RWPE2 (cell line): ENCODE data around the gene KIAA1549.

Experiments
- ATAC-seq: fragments of 200-7000 bp; cut with Tn5 transposase; 3 replicates; pipeline ENCODE4 v1.9.1; 2021; ENCODE audit warnings: low read depth
- DNase-seq: peaks from one replicate; pipeline ENCODE4 v3.0.0-alpha.2; 2020; ENCODE audit warnings: low spot score
- H3K27ac ChIP-seq: fragments of 450-650 bp; 2 replicates; pipeline ENCODE4 v1.5.1; 2017; ENCODE audit warnings: mild to moderate bottlenecking; ENCODE audit not compliant: poor library complexity, severe bottlenecking
- H3K27me3 ChIP-seq: fragments of 250-450 bp; sonication (Bioruptor Pico); 2 replicates; pipeline ENCODE4 v1.5.1; 2021; ENCODE audit warnings: mild to moderate bottlenecking, moderate library complexity; ENCODE audit not compliant: insufficient read depth, poor library complexity, severe bottlenecking
- H3K36me3 ChIP-seq: fragments of 250-450 bp; sonication (Bioruptor Pico); 2 replicates; pipeline ENCODE4 v1.5.1; 2020; ENCODE audit warnings: low read depth, mild to moderate bottlenecking, moderate library complexity
- H3K4me1 ChIP-seq: fragments of 250-450 bp; sonication (Bioruptor Pico); 2 replicates; pipeline ENCODE4 v1.5.1; 2021; ENCODE audit warnings: mild to moderate bottlenecking, moderate library complexity; ENCODE audit not compliant: insufficient read depth, poor library complexity, severe bottlenecking
- H3K4me3 ChIP-seq: fragments of 250-450 bp; sonication (Bioruptor Pico); 2 replicates; pipeline ENCODE4 v1.5.1; 2021; ENCODE audit warnings: mild to moderate bottlenecking, moderate library complexity; ENCODE audit not compliant: severe bottlenecking
- H3K9me3 ChIP-seq: fragments of 250-450 bp; sonication (Bioruptor Pico); 2 replicates; pipeline ENCODE4 v1.5.1; 2021; ENCODE audit warnings: mild to moderate bottlenecking, moderate library complexity; ENCODE audit not compliant: severe bottlenecking
- TF ChIP-seq, protein P1 (sequence below): fragments of 450-650 bp; IDR thresholded peaks from one replicate; pipeline ENCODE4 v1.5.1; 2017; ENCODE audit warnings: mild to moderate bottlenecking, moderate library complexity; ENCODE audit not compliant: poor library complexity, severe bottlenecking

The KIAA1549 gene

DNA sequence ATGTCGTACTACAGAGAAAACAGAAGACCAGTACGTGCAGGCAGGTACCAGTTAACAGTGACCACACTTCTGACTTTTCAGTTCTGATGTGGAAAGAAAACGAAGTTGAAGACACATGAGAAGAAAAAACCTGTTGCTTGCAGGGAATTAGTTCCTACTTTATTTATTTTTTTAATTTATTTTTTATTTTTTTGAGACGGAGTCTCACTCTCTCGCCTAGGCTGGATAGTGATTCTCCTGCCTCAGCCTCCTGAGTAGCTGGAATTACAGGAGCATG, 109.4 kb downstream of the KIAA1549 start:
- Histone ChIP-seq H3K36me3 (no peaks in the 10 kb centered on the region), H3K27me3 (no peaks in the 10 kb centered on the region), H3K9me3 (no peaks in the 10 kb centered on the region), H3K4me3 (no peak overlapping the region), H3K4me1 (peaks cover 16% of the 10 kb centered on the region), H3K27ac (no peak overlapping the region)
- ATAC-seq (no peak), DNase-seq (no peak)
- TF ChIP-seq, protein P1, sequence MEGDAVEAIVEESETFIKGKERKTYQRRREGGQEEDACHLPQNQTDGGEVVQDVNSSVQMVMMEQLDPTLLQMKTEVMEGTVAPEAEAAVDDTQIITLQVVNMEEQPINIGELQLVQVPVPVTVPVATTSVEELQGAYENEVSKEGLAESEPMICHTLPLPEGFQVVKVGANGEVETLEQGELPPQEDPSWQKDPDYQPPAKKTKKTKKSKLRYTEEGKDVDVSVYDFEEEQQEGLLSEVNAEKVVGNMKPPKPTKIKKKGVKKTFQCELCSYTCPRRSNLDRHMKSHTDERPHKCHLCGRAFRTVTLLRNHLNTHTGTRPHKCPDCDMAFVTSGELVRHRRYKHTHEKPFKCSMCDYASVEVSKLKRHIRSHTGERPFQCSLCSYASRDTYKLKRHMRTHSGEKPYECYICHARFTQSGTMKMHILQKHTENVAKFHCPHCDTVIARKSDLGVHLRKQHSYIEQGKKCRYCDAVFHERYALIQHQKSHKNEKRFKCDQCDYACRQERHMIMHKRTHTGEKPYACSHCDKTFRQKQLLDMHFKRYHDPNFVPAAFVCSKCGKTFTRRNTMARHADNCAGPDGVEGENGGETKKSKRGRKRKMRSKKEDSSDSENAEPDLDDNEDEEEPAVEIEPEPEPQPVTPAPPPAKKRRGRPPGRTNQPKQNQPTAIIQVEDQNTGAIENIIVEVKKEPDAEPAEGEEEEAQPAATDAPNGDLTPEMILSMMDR = no peak

DNA sequence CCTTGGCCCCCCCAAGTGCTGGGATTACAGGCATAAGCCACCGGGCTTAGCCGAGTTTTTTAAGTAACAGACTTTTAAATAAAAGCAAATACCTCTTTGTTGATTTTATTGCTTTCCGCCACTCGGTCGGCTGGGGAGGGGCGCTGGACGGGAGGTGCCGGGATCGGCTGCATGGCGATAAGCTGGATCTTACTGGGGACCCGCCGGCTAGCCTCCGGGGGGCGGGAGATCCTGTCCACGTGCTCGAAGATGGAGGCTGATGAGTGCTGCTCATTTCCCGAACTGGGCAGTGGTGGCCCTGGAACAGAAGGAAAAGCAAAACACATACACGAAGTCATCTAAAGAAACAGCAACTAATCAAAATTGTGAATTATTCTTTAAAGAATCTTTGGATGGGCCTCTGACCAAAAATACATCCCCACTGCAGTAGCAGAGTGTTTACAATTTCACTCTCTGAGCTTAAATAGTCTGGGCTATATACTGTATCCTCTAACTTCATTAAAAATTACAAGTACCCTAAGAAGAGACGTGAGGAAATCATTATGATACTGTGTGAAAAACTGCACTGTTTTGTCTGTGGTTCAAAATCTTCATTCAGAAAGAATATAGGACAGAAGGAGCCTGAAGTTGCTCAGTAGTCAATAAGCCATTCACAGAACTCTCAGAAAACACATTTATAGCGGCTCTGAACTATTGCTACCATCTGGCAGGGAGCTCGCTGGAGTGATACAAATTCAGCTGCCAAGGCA, 110.0 kb downstream of the KIAA1549 start:
- Histone ChIP-seq H3K27ac (no peak overlapping the region), H3K4me3 (no peak overlapping the region), H3K27me3 (no peaks in the 10 kb centered on the region), H3K4me1 (peaks cover 14% of the 10 kb centered on the region), H3K9me3 (no peaks in the 10 kb centered on the region), H3K36me3 (no peaks in the 10 kb centered on the region)
- ATAC-seq = no peak
- TF ChIP-seq, protein P1 = no peak
- no peak for DNase-seq

- no peaks in the 10 kb centered on the region for H3K27me3 ChIP-seq
- H3K27ac ChIP-seq = no peak overlapping the region
- H3K36me3 ChIP-seq = no peaks in the 10 kb centered on the region
- no peaks in the 10 kb centered on the region for H3K9me3 ChIP-seq
- TF ChIP-seq, protein P1 = no peak
- ATAC-seq = no peak
- H3K4me3 ChIP-seq = no peak overlapping the region
- H3K4me1 ChIP-seq = peaks cover 9% of the 10 kb centered on the region
- DNase-seq = no peak
These were observed 111.8 kb downstream of the KIAA1549 start for GRCh38 chr7:138869353-138869752.

DNA sequence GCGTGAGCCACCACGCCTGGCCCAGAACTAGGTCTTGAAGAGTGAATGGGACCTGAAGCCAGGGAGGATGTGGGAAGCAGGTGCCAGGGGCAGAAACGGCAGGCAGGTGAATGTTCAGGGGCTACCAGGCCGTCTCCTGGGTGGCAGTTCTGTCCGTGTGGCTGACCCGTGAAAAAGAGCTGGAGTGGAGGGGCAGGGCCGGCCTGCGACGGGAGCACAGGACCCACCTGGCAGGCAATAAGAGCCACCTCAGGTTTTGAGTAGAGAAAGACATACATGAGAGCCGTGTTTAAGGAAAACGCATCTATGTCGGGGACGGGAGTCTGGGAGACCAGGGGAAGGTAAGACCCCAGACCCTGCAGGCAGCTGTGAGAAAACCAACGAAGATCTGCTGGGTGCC, 112.5 kb downstream of the KIAA1549 start:
- Histone ChIP-seq H3K36me3 (no peaks in the 10 kb centered on the region), H3K9me3 (no peaks in the 10 kb centered on the region), H3K27me3 (no peaks in the 10 kb centered on the region), H3K27ac (no peak overlapping the region), H3K4me1 (peaks cover 11% of the 10 kb centered on the region), H3K4me3 (no peak overlapping the region)
- DNase-seq (no peak), ATAC-seq (no peak)
- TF ChIP-seq, protein P1 = no peak

DNA sequence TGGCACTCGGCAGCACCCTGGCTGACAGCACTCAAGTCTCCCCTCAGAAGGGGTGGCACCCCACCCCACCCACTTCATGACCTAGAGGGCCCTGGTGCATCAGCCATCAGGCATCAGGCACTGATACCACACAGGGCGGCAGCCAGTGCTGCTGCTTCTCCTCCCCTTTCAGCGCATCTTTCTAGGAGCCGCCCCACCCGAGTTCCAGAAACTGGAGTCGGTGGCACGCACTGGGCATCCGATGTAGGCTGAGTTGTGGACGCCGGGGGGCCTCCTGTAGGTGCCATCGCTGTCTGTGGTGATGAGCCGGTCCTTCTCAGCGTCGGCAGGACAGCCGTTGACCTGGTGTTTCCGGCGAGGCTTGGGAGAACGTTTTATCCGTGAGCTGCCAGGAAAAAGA, 113.4 kb downstream of the KIAA1549 start:
- no peak for ATAC-seq

More for the DNA sequence above, 113.4 kb downstream of the KIAA1549 start:
- no peaks in the 10 kb centered on the region for H3K9me3 ChIP-seq
- no peak overlapping the region for H3K4me3 ChIP-seq
- no peak overlapping the region for H3K27ac ChIP-seq
- no peaks in the 10 kb centered on the region for H3K36me3 ChIP-seq
- no peak for DNase-seq
- TF ChIP-seq, protein P1 = no peak
- no peaks in the 10 kb centered on the region for H3K27me3 ChIP-seq
- peaks cover 9% of the 10 kb centered on the region for H3K4me1 ChIP-seq
